Tibial nerve (tissue), 4 donors: Measurements from ENCODE around the gene KIAA0232. TPM values are rescaled to one million over a fixed set of nuclear protein-coding genes. Genes with fewer than 3 reads are reported as not detected.

Source experiments
- DNase-seq, 2 donors: peaks; one replicate each; pipeline ENCODE4 v3.0.0-alpha.2; 2019; ENCODE audit warnings: low spot score in 2 of 2
- H3K27ac ChIP-seq, 4 donors: fragments of 200-600 bp; sonication (generic) in 3 of 4; one replicate each; pipeline ENCODE4 v1.5.1; 2017 to 2019; ENCODE audit warnings: mild to moderate bottlenecking in 1 of 4
- H3K27me3 ChIP-seq, 2 donors: fragments of 200-600 bp; sonication (generic) in 1 of 2; one replicate each; pipeline versions ENCODE4 v1.5.1 to v1.6.0; 2017 to 2019
- H3K36me3 ChIP-seq, 3 donors: fragments of 200-600 bp; sonication (generic); one replicate each; pipeline ENCODE4 v1.5.1; 2018 to 2019
- H3K4me1 ChIP-seq, 4 donors: fragments of 200-600 bp; sonication (generic) in 3 of 4; one replicate each; pipeline ENCODE4 v1.5.1; 2017 to 2019
- H3K4me3 ChIP-seq, 4 donors: fragments of 200-600 bp; sonication (generic) in 3 of 4; one replicate each; pipeline ENCODE4 v1.5.1; 2017 to 2019; ENCODE audit warnings: mild to moderate bottlenecking in 1 of 4, moderate library complexity in 1 of 4
- H3K9me3 ChIP-seq, 4 donors: fragments of 200-600 bp; sonication (generic) in 3 of 4; one replicate each; pipeline ENCODE4 v1.5.1; 2017 to 2019
- EP300 ChIP-seq, 2 donors: sonication (generic); formaldehyde crosslinking; IDR thresholded peaks; one replicate each; pipeline ENCODE4 v1.6.1; 2017; ENCODE audit warnings: antibody characterized with exemption in 2 of 2, mild to moderate bottlenecking in 1 of 2
- POLR2A ChIP-seq, 2 donors: fragments of 450-650 bp; IDR thresholded peaks; one replicate each; pipeline ENCODE4 v1.6.1; 2017; ENCODE audit warnings: antibody characterized with exemption in 2 of 2, mild to moderate bottlenecking in 2 of 2, moderate library complexity in 2 of 2
- WGBS, 2 donors: methylation state at CpG; one replicate each; pipeline ENCODE4 v1.1.5; 2018; 5-methylcytosine and 5-hydroxymethylcytosine counted together
- total RNA-seq, 4 donors: library from RNA; depleted of rRNA; stranded (reverse); fragments of >200 nt; gene quantifications; one replicate each; pipeline ENCODE4 v1.1.0, GENCODE V29; 2016
- TF ChIP-seq, protein P1 (sequence below), 5 experiments: fragments of 200-600 bp in 3 of 5; fragments of 450-650 bp in 2 of 5; sonication (generic) in 3 of 5; IDR thresholded peaks; one replicate each; pipeline ENCODE4 v1.5.1; 2016 to 2019; ENCODE audit warnings: antibody characterized with exemption in 5 of 5, mild to moderate bottlenecking in 3 of 5, moderate library complexity in 2 of 5

Gene KIAA0232
- total RNA-seq, 4 donors from 2014 or later: 36.7 to 57.7 (median 47.0) TPM

GRCh38 chr4:6824071-6824470, 41.5 kb downstream of the KIAA0232 start:
- WGBS, 2 donors: 81 to 87% methylated on average over 2 of the region's 2 CpGs
- H3K27ac ChIP-seq: no peak overlapping the region
- TF ChIP-seq POLR2A (IDR thresholded peaks at IDR 0.05): no peak
- TF ChIP-seq EP300 (IDR thresholded peaks at IDR 0.05): no peak
- TF ChIP-seq, protein P1, sequence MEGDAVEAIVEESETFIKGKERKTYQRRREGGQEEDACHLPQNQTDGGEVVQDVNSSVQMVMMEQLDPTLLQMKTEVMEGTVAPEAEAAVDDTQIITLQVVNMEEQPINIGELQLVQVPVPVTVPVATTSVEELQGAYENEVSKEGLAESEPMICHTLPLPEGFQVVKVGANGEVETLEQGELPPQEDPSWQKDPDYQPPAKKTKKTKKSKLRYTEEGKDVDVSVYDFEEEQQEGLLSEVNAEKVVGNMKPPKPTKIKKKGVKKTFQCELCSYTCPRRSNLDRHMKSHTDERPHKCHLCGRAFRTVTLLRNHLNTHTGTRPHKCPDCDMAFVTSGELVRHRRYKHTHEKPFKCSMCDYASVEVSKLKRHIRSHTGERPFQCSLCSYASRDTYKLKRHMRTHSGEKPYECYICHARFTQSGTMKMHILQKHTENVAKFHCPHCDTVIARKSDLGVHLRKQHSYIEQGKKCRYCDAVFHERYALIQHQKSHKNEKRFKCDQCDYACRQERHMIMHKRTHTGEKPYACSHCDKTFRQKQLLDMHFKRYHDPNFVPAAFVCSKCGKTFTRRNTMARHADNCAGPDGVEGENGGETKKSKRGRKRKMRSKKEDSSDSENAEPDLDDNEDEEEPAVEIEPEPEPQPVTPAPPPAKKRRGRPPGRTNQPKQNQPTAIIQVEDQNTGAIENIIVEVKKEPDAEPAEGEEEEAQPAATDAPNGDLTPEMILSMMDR (IDR thresholded peaks at IDR 0.05): no peak
- peaks cover 0 to 32% (median 3%) of the 10 kb centered on the region in 4 donors for H3K9me3 ChIP-seq
- peaks cover 0 to 32% (median 3%) of the 10 kb centered on the region in 4 donors for H3K4me1 ChIP-seq
- peaks cover 0 to 44% (median 4%) of the 10 kb centered on the region in 3 donors for H3K36me3 ChIP-seq
- no peak overlapping the region for H3K4me3 ChIP-seq
- H3K27me3 ChIP-seq: no peaks in the 10 kb centered on the region
- no peak for DNase-seq

- H3K9me3 ChIP-seq: peaks cover 0 to 25% (median 3%) of the 10 kb centered on the region in 4 donors
- TF ChIP-seq EP300 (IDR thresholded peaks at IDR 0.05) (no peak), POLR2A (IDR thresholded peaks at IDR 0.05) (no peak)
- TF ChIP-seq, protein P1 (IDR thresholded peaks at IDR 0.05): no peak
- no peak overlapping the region for H3K27ac ChIP-seq
- 79% methylated on average over 5 of the region's 5 CpGs for WGBS, 2 donors
- no peaks in the 10 kb centered on the region for H3K27me3 ChIP-seq
- peaks cover 0 to 40% (median 3%) of the 10 kb centered on the region in 4 donors for H3K4me1 ChIP-seq
- DNase-seq: no peak
- H3K36me3 ChIP-seq: peaks cover 0 to 48% (median 4%) of the 10 kb centered on the region in 3 donors
- no peak overlapping the region for H3K4me3 ChIP-seq
These were observed 42.4 kb downstream of the KIAA0232 start for GRCh38 chr4:6824772-6825402.

DNA sequence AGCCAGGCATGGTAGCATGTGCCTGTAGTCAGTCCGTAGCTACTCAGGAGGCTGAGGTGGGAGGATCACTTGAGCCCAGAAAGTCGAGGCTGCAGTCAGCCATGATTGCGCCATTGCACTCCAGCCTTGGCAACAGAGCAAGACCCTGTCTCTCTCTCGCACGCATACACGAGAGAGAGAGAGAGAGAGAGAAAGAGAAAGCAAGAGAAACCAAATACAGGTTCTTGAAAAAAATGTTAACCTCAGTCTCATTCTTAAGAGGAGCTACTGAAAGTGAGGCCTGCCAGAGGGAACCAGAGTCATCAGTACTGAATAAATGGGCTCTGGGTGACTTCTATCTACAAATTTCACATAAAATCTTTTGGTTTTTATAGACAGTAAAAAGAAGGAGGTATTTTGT, 42.9 kb downstream of the KIAA0232 start:
- no peak for TF ChIP-seq EP300 (IDR thresholded peaks at IDR 0.05)
- TF ChIP-seq POLR2A (IDR thresholded peaks at IDR 0.05): no peak
- TF ChIP-seq, protein P1 (IDR thresholded peaks at IDR 0.05): no peak
- H3K27ac ChIP-seq: no peak overlapping the region
- DNase-seq: no peak
- peaks cover 0 to 44% (median 3%) of the 10 kb centered on the region in 4 donors for H3K4me1 ChIP-seq
- peaks cover 0 to 20% (median 3%) of the 10 kb centered on the region in 4 donors for H3K9me3 ChIP-seq
- no peaks in the 10 kb centered on the region for H3K27me3 ChIP-seq
- H3K4me3 ChIP-seq: no peak overlapping the region
- H3K36me3 ChIP-seq: peaks cover 0 to 49% (median 4%) of the 10 kb centered on the region in 3 donors
- 93 to 95% methylated on average over 6 of the region's 6 CpGs for WGBS, 2 donors

GRCh38 chr4:6826781-6827508, 44.4 kb downstream of the KIAA0232 start:
- 81 to 83% methylated on average over 9 of the region's 9 CpGs for whole genome bisulfite sequencing, 2 donors
- Histone ChIP-seq H3K27me3 (no peaks in the 10 kb centered on the region), H3K27ac (no peak overlapping the region), H3K36me3 (peaks cover 0 to 56% (median 4%) of the 10 kb centered on the region in 3 donors), H3K4me1 (peaks cover 0 to 46% (median 3%) of the 10 kb centered on the region in 4 donors), H3K4me3 (no peak overlapping the region), H3K9me3 (peaks cover 0 to 5% (median 0%) of the 10 kb centered on the region in 4 donors)
- TF ChIP-seq, protein P1 (IDR thresholded peaks at IDR 0.05): no peak
- TF ChIP-seq EP300 (IDR thresholded peaks at IDR 0.05) (no peak), POLR2A (IDR thresholded peaks at IDR 0.05) (no peak)
- DNase-seq: no peak

DNA sequence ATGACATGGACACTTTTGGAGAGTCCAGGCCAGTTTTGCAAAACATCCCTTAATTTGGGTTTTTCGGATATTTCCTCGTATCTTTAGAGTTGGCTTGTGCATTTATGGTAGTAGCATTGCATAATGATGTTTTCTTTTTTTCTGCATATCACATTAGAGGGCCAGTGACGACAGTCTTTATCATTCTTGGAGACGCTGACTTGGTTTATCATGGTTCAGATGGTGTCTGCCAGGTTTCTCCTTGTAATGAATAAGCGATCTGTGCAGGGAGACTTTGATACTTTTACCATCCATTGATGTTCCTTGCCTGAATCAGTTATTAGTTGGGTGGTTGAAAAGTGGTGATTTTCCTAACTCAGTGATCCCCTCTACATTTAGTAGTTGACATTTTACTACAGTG, 46.6 kb downstream of the KIAA0232 start:
- Histone ChIP-seq H3K27ac (no peak overlapping the region), H3K4me1 (peaks cover 0 to 43% (median 3%) of the 10 kb centered on the region in 4 donors), H3K9me3 (no peaks in the 10 kb centered on the region), H3K4me3 (no peak overlapping the region), H3K36me3 (peaks cover 0 to 70% (median 4%) of the 10 kb centered on the region in 3 donors), H3K27me3 (no peaks in the 10 kb centered on the region)
- 64 to 73% methylated on average over 5 of the region's 5 CpGs for WGBS, 2 donors
- DNase-seq: no peak
- TF ChIP-seq EP300 (IDR thresholded peaks at IDR 0.05): no peak
- TF ChIP-seq POLR2A (IDR thresholded peaks at IDR 0.05): no peak
- TF ChIP-seq, protein P1 (IDR thresholded peaks at IDR 0.05): no peak
